ENCODE data around the gene TNIK. TPM values are rescaled to one million over a fixed set of nuclear protein-coding genes. Genes with fewer than 3 reads are reported as not detected.

TNIK gene
- total RNA-seq = 10 to 100 TPM; 96.4 to 98.9 TPM
- 118 to 168 reads per million in 2 donors for total RNA-seq

- peak; percentile 84 to 93 (median 88) for DNase-seq
- H3K27me3 Mint-ChIP-seq = no peaks in the 10 kb centered on the region
- H3K36me3 Mint-ChIP-seq (ENCODE audit: low read depth) = peaks cover 8% of the 10 kb centered on the region
- peak; percentile 83 for ATAC-seq
- peak within 1 kb of the TSS; percentile 99 for H3K27ac Mint-ChIP-seq
- peak within 1 kb of the TSS; percentile 100 for H3K4me3 Mint-ChIP-seq
- H3K9me3 ChIP-seq (ENCODE audit: control insufficient read depth, low read length, poor library complexity, severe bottlenecking) = no peaks in the 10 kb centered on the region
- peaks cover 50% of the 10 kb centered on the region for H3K4me1 Mint-ChIP-seq
Observed at GRCh38 chr3:171459942-171460724, at the start of gene TNIK. Gene TNIK (minus strand): TSS chr3:171460405. CDS start chr3:171460063, 342 bp downstream.

GRCh38 chr3:171508676-171509075 lies 48.5 kb upstream of the TNIK start:
- no peaks in the 10 kb centered on the region for H3K27me3 Mint-ChIP-seq
- no peak overlapping the region for H3K4me3 Mint-ChIP-seq
- DNase-seq (no peak), ATAC-seq (no peak)
- H3K4me1 Mint-ChIP-seq = no peaks in the 10 kb centered on the region
- no peaks in the 10 kb centered on the region for H3K9me3 ChIP-seq (ENCODE audit: control insufficient read depth, low read length, poor library complexity, severe bottlenecking)
- H3K27ac Mint-ChIP-seq = no peak overlapping the region
- H3K36me3 Mint-ChIP-seq (ENCODE audit: low read depth) = peaks cover 3% of the 10 kb centered on the region

GRCh38 chr3:171508206-171508605 lies 48.0 kb upstream of the TNIK start:
- H3K36me3 Mint-ChIP-seq (ENCODE audit: low read depth) = peaks cover 3% of the 10 kb centered on the region
- no peak for ATAC-seq
- H3K27me3 Mint-ChIP-seq = no peaks in the 10 kb centered on the region
- no peaks in the 10 kb centered on the region for H3K4me1 Mint-ChIP-seq
- H3K9me3 ChIP-seq (ENCODE audit: control insufficient read depth, low read length, poor library complexity, severe bottlenecking) = no peaks in the 10 kb centered on the region
- H3K4me3 Mint-ChIP-seq = no peak overlapping the region
- H3K27ac Mint-ChIP-seq = no peak overlapping the region
- DNase-seq = no peak

GRCh38 chr3:171506743-171507319 lies 46.6 kb upstream of the TNIK start:
- Mint-ChIP-seq H3K27ac (no peak overlapping the region), H3K36me3 (ENCODE audit: low read depth) (no peaks in the 10 kb centered on the region), H3K27me3 (no peaks in the 10 kb centered on the region), H3K4me1 (no peaks in the 10 kb centered on the region), H3K4me3 (no peak overlapping the region)
- ATAC-seq (no peak), DNase-seq (no peak)
- no peaks in the 10 kb centered on the region for H3K9me3 ChIP-seq (ENCODE audit: control insufficient read depth, low read length, poor library complexity, severe bottlenecking)

GRCh38 chr3:171505822-171506333 lies 45.7 kb upstream of the TNIK start:
- Mint-ChIP-seq H3K36me3 (ENCODE audit: low read depth) (no peaks in the 10 kb centered on the region), H3K27me3 (no peaks in the 10 kb centered on the region), H3K4me3 (no peak overlapping the region), H3K27ac (no peak overlapping the region), H3K4me1 (no peaks in the 10 kb centered on the region)
- DNase-seq (no peak), ATAC-seq (no peak)
- no peaks in the 10 kb centered on the region for H3K9me3 ChIP-seq (ENCODE audit: control insufficient read depth, low read length, poor library complexity, severe bottlenecking)

GRCh38 chr3:171504376-171504775 lies 44.2 kb upstream of the TNIK start:
- DNase-seq (no peak), ATAC-seq (no peak)
- H3K4me3 Mint-ChIP-seq = no peak overlapping the region
- H3K36me3 Mint-ChIP-seq (ENCODE audit: low read depth) = no peaks in the 10 kb centered on the region
- H3K9me3 ChIP-seq (ENCODE audit: control insufficient read depth, low read length, poor library complexity, severe bottlenecking) = no peaks in the 10 kb centered on the region
- peaks cover 7% of the 10 kb centered on the region for H3K4me1 Mint-ChIP-seq
- no peak overlapping the region for H3K27ac Mint-ChIP-seq
- no peaks in the 10 kb centered on the region for H3K27me3 Mint-ChIP-seq

- no peak for ATAC-seq
- no peaks in the 10 kb centered on the region for H3K27me3 Mint-ChIP-seq
Observed at GRCh38 chr3:171503817-171504216, 43.6 kb upstream of the TNIK start.

GRCh38 chr3:171498921-171499320 lies 38.7 kb upstream of the TNIK start:
- peak overlapping the region; percentile 75 for H3K27ac Mint-ChIP-seq
- peaks cover 22% of the 10 kb centered on the region for H3K4me1 Mint-ChIP-seq
- H3K4me3 Mint-ChIP-seq = no peak overlapping the region
- no peaks in the 10 kb centered on the region for H3K36me3 Mint-ChIP-seq (ENCODE audit: low read depth)
- DNase-seq (no peak), ATAC-seq (no peak)
- no peaks in the 10 kb centered on the region for H3K27me3 Mint-ChIP-seq
- no peaks in the 10 kb centered on the region for H3K9me3 ChIP-seq (ENCODE audit: control insufficient read depth, low read length, poor library complexity, severe bottlenecking)

More at GRCh38 chr3:171503817-171504216, 43.6 kb upstream of the TNIK start:
- Mint-ChIP-seq H3K36me3 (ENCODE audit: low read depth) (no peaks in the 10 kb centered on the region), H3K4me1 (peaks cover 7% of the 10 kb centered on the region), H3K27ac (no peak overlapping the region), H3K4me3 (no peak overlapping the region)
- no peaks in the 10 kb centered on the region for H3K9me3 ChIP-seq (ENCODE audit: control insufficient read depth, low read length, poor library complexity, severe bottlenecking)
- DNase-seq = no peak

GRCh38 chr3:171497468-171497867 lies 37.3 kb upstream of the TNIK start:
- ATAC-seq (no peak), DNase-seq (no peak)
- peaks cover 24% of the 10 kb centered on the region for H3K4me1 Mint-ChIP-seq
- H3K27ac Mint-ChIP-seq = no peak overlapping the region
- H3K27me3 Mint-ChIP-seq = no peaks in the 10 kb centered on the region
- no peak overlapping the region for H3K4me3 Mint-ChIP-seq
- H3K36me3 Mint-ChIP-seq (ENCODE audit: low read depth) = no peaks in the 10 kb centered on the region
- no peaks in the 10 kb centered on the region for H3K9me3 ChIP-seq (ENCODE audit: control insufficient read depth, low read length, poor library complexity, severe bottlenecking)

- no peak for ATAC-seq
- H3K4me3 Mint-ChIP-seq = no peak overlapping the region
- H3K27ac Mint-ChIP-seq = no peak overlapping the region
- H3K4me1 Mint-ChIP-seq = peaks cover 24% of the 10 kb centered on the region
- no peak for DNase-seq
- H3K9me3 ChIP-seq (ENCODE audit: control insufficient read depth, low read length, poor library complexity, severe bottlenecking) = no peaks in the 10 kb centered on the region
- H3K36me3 Mint-ChIP-seq (ENCODE audit: low read depth) = no peaks in the 10 kb centered on the region
- no peaks in the 10 kb centered on the region for H3K27me3 Mint-ChIP-seq
Observed at GRCh38 chr3:171495413-171495812, 35.2 kb upstream of the TNIK start.

- no peaks in the 10 kb centered on the region for H3K9me3 ChIP-seq (ENCODE audit: control insufficient read depth, low read length, poor library complexity, severe bottlenecking)
- Mint-ChIP-seq H3K36me3 (ENCODE audit: low read depth) (no peaks in the 10 kb centered on the region), H3K27ac (peak overlapping the region; percentile 74), H3K4me1 (peaks cover 18% of the 10 kb centered on the region), H3K4me3 (peak overlapping the region; percentile 36), H3K27me3 (no peaks in the 10 kb centered on the region)
- ATAC-seq (peak; percentile 91), DNase-seq (no peak)
Observed at GRCh38 chr3:171494457-171495109, 34.4 kb upstream of the TNIK start.

- no peak for DNase-seq
- Mint-ChIP-seq H3K4me1 (peaks cover 16% of the 10 kb centered on the region), H3K4me3 (peak overlapping the region; percentile 66), H3K27ac (peak overlapping the region; percentile 30), H3K27me3 (no peaks in the 10 kb centered on the region), H3K36me3 (ENCODE audit: low read depth) (no peaks in the 10 kb centered on the region)
- ATAC-seq = peak; percentile 38
- no peaks in the 10 kb centered on the region for H3K9me3 ChIP-seq (ENCODE audit: control insufficient read depth, low read length, poor library complexity, severe bottlenecking)
Observed at GRCh38 chr3:171491361-171491760, 31.2 kb upstream of the TNIK start.

- no peak for DNase-seq
- Mint-ChIP-seq H3K27ac (peak overlapping the region; percentile 30), H3K36me3 (ENCODE audit: low read depth) (no peaks in the 10 kb centered on the region), H3K27me3 (no peaks in the 10 kb centered on the region), H3K4me3 (no peak overlapping the region), H3K4me1 (peaks cover 16% of the 10 kb centered on the region)
- ATAC-seq = no peak
- H3K9me3 ChIP-seq (ENCODE audit: control insufficient read depth, low read length, poor library complexity, severe bottlenecking) = no peaks in the 10 kb centered on the region
Observed at GRCh38 chr3:171490901-171491300, 30.7 kb upstream of the TNIK start.

Measured in T-helper 17 cell (primary cell).